HPDE6-E6E7 (cell line): Measurements from ENCODE around the gene ERFL.
"Not testable (repeated sequence)": the region's sequence is repeated elsewhere in the genome, so short reads cannot be mapped to it uniquely, and the experiment has no call there.

Source experiments
- DNase-seq: peaks from one replicate; pipeline ENCODE4 v3.0.0; 2011; ENCODE audit warnings: missing footprints; ENCODE audit errors: extremely low spot score

Gene ERFL

DNA sequence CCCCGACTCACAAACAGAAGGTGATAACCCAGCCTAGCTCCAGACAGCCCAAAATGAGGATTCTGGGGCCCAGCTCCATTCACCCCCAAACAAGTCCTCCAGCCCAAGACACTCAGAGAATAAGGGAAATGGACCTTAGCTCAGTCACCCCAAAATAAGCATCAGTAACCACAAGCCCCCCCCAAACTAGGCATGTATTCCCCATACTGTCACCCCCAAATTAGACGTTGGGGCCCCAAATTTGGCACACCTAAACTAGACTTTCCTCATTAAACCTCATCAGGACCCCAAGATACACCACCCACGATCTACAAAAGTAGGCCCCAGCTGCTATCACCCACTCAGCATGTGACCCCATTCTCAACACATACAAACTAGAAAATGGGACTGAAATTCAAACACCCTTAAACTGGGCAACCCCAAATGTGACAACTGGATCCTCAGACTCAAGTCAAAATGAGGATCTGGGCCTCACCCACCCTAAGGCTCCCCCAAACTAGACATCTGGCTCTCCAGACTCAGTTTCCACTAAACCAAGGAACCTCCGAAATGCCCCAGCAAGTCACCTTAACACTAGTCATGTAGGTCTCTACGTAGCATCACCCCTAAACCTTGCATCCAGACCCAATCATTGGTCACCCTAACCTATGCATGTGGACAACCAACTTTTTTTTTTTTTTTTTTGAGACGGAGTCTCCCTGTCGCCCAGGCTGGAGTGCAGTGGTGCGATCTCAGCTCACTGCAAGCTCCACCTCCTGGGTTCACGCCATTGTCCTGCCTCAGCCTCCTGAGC, 13.4 kb upstream of the ERFL start:
- DNase-seq: no peak

DNA sequence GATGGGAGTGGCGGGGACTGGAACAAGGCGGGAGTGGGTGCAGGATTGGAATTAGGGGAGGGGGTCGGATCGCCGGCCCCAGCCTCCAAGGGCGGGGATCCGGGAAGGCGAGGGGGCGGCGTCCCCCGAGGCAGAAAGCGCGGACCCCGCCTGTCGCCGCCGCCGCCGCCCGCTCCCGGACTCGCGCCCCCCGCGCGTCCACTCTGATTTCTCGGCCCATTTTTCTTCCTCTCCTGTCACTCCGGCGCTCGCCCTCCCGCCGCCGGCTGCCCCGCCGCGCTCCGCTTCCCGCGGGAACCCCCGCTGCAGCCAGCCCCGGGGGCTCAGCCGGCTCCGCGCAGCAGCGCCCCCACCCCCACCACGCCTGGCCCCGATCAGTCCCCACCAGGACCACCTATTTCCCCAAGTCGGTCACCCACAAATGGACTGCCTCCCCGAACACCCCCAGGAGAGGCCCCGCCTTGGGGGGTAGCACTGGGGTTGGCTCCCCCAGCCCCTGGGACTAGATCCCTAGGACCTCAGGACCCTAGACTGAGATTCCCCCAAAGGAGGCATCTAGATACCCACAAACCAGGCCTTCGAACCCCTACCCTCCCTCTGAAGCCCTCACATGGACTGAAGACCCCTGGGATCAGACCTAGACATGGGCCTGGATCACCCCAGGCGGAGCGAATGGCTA, 12.6 kb upstream of the ERFL start:
- DNase-seq: no peak

DNA sequence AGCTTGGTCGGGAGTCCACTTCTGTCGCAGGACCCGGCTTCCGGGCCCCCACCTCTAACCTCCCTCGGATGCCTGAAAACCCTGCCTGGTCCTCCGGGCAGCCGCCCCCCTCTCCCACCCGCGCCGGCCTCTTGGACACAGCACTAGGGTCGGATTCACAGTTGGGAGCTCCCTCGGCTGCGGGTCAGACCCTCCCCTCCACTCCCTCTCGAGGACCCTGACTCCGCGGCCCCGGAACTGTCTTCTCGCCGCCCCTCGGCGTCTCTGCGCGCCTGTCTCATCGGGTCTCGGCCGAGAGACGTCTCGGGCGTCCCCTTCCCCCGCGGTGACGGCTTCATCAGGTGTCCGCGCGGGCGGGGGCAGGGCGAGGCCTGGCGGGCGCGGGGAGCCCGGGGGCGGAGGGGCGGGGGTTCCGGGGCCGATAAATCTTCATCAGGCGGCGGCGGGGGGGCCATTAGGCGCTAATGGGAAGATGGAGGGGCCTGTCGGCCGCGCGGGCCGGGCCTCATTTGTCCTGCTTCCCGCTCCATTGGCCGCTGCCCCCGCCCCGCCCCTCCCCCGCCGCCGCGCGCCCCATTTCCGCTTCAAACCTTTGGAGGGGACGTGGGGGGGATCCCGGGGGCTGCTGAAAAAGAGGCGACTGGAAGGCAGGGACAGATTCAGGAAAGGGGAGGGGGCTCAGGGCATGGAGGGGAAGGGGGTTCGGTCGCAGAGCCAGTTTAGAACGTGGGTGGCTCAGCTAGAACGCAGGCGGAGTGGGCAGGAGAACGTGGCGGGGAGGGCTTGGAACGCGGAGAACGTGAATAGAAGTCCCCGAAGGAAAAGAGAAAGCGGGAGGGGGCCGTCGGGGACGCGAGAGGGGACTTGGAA, 11.8 kb upstream of the ERFL start:
- DNase-seq: no peak

DNA sequence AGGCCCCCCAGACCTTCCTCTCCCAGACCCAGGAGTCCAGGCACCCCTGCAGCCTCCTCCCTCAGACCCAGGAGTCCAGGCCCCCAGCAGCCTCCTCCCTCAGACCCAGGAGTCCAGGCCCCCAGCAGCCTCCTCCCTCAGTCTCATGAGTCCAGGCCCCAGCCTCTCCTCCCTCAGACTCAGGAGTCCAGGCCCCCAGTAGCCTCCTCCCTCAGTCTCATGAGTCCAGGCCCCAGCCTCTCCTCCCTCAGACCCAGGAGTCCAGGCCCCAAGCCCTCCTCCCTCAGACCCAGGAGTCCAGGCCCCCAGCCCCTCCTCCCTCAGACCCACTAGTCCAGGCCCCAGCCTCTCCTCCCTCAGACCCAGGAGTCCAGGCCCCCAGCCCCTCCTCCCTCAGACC, 11.0 kb upstream of the ERFL start:
- not testable (repeated sequence) for DNase-seq

DNA sequence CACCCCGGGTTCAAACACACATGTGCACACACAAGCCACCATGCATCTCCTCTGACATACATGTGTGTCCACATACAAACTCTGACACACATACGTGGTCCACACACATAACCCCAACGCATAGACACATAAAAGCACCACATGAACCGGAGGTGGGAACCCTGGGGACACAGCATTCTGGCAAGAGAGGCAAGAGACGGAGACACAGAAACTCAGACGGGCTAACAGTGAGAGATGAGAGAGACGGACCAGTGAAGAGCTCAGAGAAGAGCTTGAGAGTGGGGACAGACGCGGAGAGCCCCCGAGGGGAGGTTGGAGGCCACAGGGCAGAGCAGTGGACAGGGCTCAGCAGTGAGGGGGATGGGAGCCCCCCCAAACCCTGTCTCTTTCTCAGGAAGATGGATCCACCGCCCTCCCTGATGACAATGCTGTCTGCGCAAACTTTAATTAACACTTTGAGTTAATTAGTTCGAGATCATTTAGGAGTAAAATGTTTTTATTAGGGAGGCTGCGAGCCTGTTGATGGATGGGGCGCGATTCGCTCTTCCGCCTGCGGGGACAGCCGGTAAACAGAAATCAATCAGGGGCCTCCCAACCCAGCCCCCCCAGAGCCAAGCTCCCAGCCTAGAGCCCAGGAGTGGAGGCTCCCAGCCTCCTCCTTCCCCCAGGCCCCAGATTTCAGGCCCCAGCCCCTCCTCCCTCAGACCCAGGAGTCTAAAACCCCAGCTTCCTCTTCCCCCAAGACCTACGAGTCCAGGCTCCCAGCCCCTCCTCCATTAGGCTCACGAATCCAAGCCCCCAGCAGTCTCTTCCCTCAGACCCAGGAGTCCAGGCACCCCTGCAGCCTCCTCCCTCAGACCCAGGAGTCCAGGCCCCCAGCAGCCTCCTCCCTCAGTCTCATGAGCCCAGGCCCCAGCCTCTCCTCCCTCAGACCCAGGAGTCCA, 9.5 kb upstream of the ERFL start:
- DNase-seq: no peak

DNA sequence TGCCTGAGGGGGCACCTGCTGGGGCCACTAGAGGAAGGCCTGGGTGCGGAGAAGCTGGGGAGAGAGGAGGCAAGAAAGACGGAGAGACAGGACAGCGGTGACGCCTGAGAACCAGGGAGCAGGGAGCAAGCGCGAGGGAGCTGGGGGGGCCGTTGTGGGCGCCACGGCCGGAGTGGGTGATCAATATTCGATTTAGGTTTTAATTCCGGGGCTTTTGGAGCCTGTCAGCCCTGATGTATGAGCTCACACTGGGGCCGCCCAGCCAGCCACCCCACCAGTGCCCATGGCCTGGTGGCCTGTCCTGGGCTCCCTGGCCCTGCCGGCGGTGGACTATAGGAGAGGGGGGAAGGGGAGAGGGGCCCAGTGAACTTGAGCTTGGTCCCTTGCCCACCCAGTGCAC, 8.7 kb upstream of the ERFL start:
- no peak for DNase-seq

DNA sequence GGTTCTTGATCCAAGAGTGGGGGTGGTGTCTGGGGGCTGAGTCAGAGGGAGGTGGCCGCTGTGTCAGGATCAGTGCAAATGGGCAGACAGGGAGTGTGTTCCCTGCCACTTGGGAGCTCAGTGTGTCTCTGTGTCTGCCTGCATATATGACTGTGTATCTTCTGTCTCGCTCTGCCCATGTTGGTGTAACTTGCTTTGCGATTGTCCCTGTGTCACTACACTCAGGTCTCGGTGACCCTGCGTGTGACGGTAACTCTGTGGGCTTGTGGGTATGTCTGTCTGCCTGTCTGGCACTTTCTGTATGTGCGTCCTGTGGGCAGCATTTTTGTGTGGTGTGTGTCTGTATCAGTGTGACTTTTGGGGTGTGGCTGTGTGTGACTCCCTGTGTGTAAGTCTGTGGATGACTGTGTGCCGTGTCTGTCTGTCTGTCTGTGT, 8.2 kb upstream of the ERFL start:
- no peak for DNase-seq

DNA sequence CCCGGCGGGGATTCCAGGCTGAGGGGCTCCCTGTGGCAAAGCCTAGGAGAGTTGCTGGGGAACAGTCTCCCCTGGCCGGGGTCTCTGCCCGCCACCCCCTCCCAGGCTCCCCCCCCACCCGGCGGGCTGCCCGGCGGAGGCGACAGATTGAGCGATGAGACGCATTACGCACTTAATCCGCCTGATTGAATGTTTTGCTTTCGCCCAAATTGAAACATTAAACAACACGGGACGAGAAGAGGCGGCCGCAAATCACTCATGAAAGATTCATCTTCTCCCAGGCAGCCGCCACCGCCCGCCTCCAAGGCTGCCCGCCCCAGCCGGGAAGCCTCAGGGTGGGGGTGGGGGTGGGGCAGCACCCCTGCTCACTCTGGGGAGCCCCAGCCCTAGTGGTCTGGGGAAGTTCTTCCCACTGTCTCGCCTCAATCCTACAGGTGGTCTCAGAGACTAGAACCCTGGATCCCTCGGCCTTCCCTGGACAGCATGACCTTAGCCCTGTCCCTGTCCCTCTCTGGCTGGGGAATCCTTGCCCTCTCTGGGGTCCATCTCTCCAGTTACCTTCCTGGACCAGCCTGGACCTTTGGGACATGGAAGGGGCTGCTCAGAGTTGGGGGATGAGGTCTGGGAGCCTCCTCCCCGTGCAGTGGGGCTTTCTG, 7.6 kb upstream of the ERFL start:
- no peak for DNase-seq

DNA sequence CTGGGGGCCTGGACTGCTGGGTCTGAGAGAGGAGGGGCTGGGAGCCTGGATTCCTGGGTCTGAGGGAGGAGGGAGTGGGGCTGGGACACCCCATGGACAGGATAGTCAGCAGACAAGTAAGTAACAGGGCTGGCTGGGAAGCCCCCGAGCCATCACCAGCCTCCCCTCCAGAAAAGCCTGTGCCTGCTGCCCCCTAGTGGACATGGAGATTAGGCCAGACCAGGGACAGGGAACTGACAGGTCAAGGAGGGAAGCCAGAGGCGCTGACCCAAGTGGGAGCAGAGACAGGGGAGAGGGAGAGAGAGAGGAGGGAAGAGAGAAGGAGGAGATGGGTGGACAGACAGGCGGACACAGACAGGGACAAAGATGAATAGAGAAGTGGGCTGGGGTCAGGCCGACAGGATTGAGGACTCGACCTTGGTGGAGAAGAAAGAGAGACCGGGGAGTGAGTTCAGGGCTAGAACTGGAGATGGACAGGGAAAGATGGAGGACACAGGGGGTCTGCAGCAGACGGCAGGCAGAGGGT, 6.7 kb upstream of the ERFL start:
- DNase-seq: peak; percentile 58

DNA sequence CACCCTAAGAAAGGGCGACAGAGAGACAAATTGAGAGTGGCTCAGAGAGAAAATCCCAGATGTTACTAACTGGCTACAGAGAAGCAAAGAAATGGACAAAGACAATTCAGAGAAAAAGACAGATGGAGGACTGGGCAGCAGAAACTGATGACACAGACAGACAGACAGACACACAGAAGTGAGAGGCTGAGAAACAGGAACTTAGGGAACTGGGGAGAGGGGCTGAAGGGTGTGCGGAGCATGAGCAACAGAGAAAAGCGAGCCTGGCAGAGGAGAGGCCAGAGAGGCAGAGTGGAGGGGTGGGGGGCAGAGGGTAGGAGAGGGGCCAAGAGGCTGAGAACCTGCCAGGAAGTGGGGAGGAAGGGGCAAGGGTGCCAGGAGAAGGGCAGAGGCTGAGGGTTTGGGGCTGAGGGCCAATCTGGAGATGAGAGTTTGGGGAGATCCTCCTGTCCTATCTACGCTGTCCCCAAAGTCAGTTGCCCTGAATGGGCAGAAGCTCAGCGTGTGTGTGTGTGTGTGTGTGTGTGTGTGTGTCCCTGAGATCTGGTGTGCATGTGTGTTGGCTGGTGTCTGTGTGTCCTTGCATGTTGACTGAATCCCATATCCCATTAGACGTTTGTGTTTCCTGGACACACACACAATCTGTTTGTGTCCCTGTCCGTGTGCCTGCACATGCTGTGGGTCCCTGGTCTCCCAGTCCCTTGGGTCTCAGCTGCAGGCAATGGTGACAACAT, 5.6 kb upstream of the ERFL start:
- DNase-seq: no peak

DNA sequence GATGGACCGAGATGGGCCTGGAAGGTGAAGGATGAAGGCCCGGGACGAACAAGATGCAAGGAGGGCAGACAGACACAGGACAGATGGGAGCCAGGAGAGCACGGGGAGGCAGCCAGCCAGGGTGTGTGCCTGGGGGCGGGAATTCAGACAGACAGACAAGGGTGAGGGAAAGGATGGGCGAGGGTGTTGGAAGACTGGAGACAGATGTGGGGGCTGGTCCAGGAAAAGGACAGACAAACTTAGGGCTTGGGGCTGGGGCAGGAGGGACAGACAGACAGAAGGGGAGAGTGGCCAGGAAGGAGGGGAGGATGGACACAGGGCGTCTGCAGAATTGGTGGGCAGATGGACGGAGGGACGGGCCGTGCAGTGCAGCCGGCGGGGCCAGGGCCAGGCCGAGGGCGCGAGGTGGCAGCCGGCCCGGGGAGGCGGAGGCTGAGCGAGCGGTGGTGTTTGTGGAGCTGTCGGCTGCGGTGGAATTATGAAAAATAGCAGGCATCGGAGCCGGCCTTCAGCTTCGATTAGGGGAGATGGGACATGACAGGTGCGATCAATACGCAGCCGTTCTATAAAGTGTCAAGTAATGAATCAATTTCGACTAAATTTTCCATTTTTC, 4.6 kb upstream of the ERFL start:
- no peak for DNase-seq

DNA sequence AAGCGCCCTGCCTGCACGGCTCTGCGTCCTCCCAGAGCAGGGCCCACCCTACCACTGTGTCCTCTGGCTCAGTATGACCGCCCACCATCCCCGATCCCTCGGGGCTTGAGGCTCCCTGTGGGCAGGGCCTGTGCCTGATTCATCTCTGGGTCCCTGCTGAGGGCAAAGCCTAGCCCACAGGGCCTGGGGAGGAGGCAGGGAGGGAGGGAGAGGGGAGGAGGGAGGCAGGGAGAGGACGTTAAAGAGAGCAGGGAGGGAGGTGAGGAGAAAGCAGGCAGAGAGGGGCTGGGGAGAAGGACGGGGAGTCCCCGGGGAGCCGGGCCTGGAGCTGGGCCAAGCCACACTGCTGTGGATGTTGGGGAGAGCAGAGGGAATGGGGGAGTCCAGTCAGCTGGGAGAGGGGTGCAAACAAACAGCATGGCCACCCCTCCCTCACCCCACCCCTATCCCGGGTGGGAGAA, 4.0 kb upstream of the ERFL start:
- no peak for DNase-seq

DNA sequence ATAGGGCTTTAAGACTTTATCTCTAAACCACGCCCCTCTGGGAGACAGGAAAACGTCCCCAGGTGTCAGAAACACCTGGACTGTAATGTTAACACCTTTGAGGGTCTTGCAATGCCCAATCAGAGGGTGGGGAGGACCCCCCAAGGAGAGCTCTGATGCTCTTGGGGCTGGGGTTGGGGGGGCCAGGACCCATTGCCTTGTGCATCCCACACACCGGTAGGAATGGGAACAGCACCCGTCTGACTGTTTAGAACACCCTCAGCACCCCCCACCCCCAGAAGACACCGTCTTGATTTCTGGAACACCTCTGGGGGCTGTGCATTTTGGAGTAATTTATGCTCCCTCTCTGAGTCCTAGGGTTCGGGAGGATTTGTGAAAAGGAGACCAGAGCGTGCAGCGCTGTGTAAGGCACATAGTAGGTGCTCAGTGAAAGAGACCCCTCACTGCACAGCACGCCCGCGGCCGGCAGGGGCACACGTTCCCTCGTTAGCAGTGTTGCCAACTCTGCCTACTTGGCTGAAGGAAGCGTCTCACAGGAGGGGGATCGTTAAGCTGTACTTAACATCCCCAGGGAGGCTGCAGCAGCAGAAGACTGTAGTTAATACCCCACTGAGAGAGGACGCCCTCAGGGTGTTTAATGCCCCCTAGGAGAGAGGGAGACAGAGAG, 2.8 kb upstream of the ERFL start:
- DNase-seq: no peak

DNA sequence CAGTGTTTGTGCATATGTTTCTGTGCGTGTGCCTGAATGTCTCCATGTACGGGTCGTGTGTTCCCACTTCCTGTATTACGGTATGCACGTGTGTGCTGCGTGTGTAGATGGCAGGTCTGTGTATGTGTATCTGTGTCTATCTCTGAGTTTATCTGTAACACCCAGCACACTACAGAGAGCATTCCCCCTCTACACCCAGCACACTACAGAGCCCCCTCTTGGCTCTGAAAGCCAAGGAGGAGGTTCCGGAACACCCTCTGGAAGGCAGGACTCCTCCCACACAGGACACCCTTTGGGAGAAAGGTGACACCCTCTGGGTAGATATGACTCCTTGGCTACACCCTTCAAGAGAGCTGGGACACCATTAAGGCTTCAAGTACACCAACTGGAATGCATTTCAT, 2.1 kb upstream of the ERFL start:
- no peak for DNase-seq

DNA sequence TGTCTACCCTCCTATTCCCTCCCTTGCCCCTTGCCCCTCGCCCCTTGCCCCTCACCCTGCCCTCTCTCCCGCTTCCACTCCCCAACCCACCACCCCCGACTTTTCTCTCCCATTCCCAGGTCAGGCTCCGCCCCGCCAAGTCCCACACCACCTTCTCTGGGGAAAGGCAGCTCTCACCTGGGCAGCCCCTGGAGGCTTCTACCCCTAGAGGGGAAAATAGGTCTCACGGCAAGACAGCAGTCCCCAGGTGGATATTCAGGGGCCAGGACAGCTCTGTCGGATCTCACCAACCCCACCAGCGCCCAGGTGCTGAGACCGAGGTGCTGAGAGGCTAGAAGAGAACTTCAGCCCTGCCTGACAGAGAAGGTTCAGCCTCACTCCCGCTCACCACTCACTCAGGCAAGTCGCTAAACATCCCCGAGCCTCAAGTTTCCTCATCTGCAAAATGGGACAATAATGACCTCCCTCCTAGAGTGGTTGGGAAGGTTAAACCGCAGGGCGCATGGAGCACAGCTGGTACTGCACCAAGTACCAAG, 1.4 kb upstream of the ERFL start:
- DNase-seq: no peak

DNA sequence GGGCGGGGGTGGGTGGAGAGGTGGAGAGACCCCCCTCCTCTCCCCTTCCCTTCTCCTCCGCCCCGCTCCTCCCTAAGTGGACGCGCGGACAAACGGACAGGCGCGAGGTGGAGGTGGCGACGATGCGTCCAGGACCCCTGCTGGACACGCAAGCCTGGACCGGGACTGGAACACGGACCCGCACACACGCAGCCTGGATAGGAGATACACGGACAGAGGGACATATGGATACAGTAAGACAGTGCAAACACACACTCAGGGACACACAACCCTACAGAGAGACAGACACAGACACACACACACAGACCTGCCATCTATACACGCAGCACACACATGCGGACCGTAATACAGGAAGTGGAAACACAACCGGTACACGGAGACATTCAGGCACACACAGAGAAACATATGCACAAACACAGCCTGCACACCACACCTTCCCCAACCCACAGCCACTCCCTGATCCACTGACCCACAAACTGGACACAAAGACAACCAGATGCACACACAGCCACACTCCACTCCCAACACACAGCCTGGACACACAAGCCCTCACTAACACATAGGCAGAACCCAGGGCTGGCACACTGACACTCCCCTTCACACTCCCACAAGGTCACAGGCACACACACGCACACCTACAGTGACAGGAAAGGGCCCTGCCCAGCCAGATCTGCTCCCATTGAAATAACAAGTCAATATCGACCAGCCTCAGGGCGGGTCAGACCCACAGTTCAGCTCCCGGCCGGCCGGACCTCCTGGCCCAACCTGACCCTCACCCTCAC, 696 bp upstream of the ERFL start:
- DNase-seq: no peak

DNA sequence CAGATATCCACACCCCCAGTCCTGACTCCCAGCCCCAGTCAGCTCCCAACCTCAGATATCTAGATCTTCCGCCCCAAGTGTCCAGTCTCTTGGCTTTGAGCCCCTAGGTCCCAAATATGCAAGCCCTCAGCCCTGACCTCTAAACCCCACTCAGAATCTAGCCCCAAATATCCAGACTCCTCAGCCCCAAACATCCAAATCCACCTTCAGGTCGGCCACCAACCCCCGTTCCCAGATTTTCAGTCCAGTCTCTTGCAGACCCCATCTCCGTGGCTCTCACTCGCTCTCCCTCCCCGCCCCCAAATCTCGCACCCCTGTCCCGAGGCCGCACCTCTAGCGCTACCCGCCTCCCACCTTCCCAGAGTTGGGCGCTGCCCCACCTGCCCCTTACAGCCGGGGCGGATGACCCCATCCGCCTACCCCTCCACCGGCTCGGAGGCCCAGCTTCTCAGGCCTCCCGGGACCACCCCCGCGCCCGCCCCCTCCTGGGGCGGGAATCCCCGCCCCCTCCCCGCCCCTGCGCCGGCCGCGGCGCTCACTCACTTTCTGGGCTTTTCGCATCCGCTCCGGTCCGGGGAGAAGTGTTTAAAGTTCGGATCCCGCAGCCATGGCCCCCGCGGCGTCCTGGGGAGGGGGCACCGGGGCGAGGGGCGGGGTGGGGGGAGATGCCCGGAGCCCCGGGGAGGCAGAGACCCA, 604 bp downstream of the ERFL start:
- no peak for DNase-seq
